Stimulated activated CD8-positive, alpha-beta memory T cell treated with anti-CD3 and anti-CD28 coated beads, Interleukin-4, amount 100 ng/mL, for 4 hours (primary cell): ENCODE measurements around the gene EIF4E1B.
"Not testable (repeated sequence)": the region's sequence is repeated elsewhere in the genome, so short reads cannot be mapped to it uniquely, and the experiment has no call there.

Experiments used
- DNase-seq, 2 donors: peaks; one replicate each; pipeline ENCODE4 v3.0.0-alpha.2; 2020; ENCODE audit warnings: low read depth in 2 of 2, low spot score in 1 of 2

The EIF4E1B gene, protein sequence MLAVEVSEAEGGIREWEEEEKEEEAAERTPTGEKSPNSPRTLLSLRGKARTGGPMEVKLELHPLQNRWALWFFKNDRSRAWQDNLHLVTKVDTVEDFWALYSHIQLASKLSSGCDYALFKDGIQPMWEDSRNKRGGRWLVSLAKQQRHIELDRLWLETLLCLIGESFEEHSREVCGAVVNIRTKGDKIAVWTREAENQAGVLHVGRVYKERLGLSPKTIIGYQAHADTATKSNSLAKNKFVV

DNA sequence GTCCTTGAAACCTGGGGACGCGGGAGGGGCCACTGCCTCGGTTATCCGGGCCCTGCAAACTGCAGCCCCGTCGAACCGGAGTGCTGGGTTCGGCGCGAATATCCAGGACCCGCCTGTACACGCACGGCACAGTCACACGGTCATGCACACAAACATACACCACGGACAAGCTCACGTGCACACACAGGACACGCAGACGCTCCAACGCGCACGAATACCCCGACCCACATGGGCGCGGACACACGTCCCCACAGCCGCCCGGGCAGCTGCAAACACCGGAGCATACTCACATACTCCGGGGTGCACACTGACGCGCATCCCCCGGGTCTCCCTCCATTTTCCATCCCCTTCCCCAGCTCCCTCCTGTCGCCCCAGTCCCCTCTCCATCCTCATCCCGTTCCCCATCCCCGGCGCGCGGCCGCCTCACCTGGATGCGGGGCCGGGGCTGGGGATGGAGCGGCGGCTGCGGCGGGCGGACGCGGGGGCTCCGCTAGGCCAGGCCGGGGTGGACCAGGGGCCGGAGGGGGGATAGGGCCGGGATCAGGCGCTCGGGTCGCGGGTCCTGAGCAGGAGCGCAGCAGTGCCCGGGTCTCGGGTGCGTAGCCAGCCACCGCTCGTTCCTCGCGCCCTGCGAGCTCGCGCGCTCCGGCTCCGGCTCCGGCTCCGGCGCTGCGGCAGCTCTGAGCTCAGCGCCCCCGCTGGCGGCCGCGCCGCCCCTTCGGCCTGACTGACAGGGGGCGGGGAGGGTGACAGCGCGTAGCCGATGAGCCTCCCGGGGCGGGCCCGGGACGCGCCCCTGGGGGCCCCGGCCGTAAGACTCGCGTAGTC, at the start of gene EIF4E1B, which contains the start of gene SNCB:
Gene EIF4E1B, plus strand, starts transcription at position 823 of the 828 bp plus-strand sequence. CDS start 12,113 bp downstream, outside the sequence.
Gene SNCB, minus strand, starts transcription at position 682 of the 828 bp plus-strand sequence. CDS start 880 bp downstream, outside the sequence.
- DNase-seq, result peak in 1 of 2 donors; percentile 31

DNA sequence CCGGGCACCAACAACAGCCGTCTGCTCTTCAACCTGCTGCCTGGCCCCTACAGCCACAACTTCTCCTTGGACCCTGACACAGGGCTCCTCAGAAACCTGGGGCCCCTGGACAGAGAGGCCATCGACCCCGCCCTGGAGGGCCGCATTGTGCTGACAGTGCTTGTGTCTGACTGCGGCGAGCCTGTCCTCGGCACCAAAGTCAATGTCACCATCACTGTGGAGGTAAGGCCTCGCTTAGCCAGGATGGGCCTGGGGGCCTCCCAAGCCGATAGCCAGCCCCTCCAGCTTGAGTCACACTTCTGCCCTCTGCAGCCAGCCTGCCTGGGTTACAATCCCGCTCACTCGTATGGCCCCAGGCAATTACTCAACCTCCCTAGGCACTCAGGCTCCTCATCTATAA, 49.1 kb upstream of the EIF4E1B start:
- no peak for DNase-seq

DNA sequence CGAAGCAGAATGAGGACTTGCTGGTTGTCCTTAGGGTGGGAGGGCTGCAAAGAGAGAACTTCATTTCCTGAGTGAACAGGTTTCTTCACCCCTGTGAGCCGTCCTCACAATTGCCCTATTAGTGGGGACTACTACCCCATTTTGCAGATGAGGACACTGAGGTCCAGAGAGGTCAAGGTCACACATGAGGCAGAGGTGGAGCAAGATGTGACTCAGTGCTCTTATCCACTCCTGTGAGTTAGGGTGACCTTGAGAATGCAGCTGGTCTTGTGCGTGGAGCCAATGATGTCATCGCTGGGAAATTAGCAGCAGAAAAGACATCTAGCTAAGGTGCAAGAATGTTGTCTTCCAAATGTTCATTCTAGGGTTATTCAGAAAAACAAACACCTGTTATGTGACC, 47.4 kb upstream of the EIF4E1B start:
- DNase-seq, result no peak

DNA sequence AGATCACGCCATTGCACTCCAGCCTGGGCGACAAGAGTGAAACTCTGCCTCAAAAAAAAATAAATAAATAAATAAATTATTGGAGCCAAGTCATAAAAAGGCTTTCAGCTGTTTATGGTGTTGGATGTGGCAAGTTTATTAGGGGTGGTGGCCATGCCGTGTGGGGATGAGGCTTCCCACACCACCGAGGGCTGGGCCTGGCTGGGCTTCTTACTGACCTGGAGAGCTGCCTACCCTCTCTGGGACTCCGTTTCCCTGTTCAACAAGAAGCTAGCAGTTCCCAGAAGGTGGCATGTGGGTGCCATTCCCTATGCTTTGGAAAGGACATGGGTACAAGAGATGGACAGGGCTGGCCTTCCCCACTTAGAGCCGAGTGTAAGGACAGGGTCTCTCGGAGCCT, 43.1 kb upstream of the EIF4E1B start:
- no peak for DNase-seq

- DNase-seq, result no peak
These were observed 42.2 kb upstream of the EIF4E1B start for GRCh38 chr5:176588297-176588696.

- no peak for DNase-seq
These were observed 41.3 kb upstream of the EIF4E1B start for GRCh38 chr5:176589039-176589769.

DNA sequence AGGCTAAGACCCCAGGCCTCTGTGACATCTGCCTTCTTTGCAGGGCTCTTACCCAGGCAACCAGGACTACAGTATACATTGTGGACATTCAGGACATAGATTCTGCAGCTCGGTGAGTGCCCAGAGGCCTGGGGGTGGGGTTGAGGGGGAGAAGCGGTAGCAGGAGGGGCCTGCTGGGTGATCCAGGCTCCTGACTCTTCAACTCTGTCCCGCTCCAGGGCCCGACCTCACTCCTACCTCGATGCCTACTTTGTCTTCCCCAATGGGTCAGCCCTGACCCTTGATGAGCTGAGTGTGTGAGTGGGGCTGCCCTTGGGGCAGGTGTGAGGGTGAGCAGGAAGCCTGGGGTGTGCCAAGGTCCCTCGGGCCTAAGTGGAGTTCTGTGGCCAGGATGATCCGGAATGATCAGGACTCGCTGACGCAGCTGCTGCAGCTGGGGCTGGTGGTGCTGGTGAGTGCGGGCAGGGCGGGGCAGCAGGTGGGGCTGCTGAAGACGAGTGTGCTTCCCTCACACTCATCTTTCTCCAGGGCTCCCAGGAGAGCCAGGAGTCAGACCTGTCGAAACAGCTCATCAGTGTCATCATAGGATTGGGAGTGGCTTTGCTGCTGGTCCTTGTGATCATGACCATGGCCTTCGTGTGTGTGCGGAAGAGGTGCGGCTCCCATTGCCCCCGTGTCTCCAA, 40.3 kb upstream of the EIF4E1B start:
- DNase-seq, result no peak

DNA sequence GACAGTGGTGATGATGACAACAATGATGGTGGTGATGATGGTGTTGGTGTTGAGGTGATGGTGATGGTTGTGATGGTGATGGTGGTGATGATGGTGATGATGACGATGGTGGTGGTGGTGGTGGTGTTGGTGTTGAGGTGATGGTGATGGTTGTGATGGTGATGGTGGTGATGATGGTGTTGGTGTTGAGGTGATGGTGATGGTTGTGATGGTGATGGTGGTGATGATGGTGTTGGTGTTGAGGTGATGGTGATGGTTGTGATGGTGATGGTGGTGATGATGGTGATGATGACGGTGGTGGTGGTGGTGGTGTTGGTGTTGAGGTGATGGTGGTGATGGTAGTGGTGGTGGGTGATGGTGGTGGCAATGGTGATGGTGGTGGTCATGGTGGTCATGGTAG, 38.8 kb upstream of the EIF4E1B start:
- DNase-seq, result not testable (repeated sequence)

DNA sequence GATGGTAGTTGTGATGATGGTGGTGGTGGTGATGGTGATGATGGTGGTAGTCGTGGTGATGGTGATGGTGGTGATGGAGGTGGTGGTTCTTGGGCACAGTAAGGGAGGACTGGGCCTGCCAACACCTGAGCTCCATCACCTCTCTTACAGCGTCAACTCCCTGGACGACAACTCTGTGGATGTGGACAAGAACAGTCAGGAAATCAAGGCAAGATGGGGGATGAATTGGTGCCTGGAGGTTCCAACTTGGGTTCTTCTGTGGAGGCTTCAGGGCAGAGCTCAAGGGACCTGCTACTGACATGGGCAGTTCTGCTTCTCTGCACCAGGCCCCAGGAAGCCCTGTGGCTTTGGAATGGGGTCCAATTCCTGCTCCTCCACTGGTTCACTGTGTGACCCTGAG, 37.9 kb upstream of the EIF4E1B start:
- no peak for DNase-seq

- no peak for DNase-seq
These were observed 37.1 kb upstream of the EIF4E1B start for GRCh38 chr5:176593273-176593869.

DNA sequence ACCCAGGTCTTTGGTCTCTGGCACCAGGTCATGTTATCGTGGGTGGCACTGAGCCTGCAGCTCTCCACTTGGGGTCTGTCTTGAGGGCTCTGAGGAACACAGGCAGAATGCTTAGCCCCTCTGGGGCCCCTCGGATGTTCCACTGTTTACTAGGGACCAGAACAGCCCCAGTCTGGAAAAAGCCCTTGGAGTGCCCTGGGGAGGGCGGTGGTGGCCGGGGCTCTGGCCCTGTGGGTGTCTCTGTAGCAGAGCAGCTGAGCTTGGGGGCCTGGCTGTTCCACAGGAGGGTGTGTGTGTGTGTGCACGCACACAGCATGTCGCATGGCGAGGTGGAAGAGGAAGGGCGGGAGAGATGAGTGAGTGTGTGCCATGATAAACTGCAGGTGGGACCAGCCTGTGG, 35.9 kb upstream of the EIF4E1B start:
- DNase-seq, result no peak

- no peak for DNase-seq
These were observed 35.0 kb upstream of the EIF4E1B start for GRCh38 chr5:176595386-176595943.

DNA sequence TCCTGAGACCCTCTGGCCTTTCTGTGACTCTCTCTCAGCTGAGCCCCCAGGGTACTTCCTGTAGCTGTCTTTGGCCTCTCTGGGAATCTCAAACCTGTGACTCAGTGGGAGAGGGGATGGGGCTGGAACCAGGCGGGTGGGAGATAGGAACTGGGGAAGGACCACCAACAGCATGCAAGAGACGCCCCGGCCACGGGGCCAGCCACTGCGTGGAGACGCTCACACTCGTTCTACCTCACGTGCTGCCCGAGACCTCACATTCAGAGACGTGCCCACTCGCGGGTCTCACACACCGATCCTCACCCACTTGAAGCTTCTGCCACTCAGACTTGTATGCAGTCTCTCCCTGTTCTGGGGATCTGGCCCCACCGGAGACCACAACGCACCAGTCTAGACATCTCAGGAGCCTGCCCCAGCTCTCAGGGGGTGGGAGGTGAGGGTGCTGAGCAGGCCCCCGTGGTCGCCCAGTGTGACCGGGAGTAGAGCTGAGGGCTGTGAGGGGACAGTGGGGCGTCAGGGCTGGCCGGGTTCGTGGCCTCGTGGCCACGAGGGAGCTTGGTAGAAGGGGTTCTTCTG, 34.3 kb upstream of the EIF4E1B start:
- DNase-seq, result no peak

- peak in 1 of 2 donors; percentile 54 for DNase-seq
These were observed 33.6 kb upstream of the EIF4E1B start for GRCh38 chr5:176596689-176597416.

- DNase-seq, result no peak
These were observed 32.8 kb upstream of the EIF4E1B start for GRCh38 chr5:176597417-176598389.

GRCh38 chr5:176599749-176600430, 30.6 kb upstream of the EIF4E1B start:
- not testable (repeated sequence) for DNase-seq

GRCh38 chr5:176601901-176602482, 28.5 kb upstream of the EIF4E1B start:
- DNase-seq, result no peak
